Naive thymus-derived CD8-positive, alpha-beta T cell (primary cell): ENCODE measurements around the gene IL4I1. TPM values are rescaled to one million over a fixed set of nuclear protein-coding genes. Genes with fewer than 3 reads are reported as not detected.

Experiments
- ATAC-seq, 2 donors: fragments of 150-1000 bp; cut with Tn5 transposase in 1 of 2; sonication (Bioruptor Pico), chemical (Tn5 transposase) in 1 of 2; 1 replicate in 1 of 2; 2 replicates in 1 of 2; pipeline ENCODE4 v1.10.0; 2021; ENCODE audit warnings: mild to moderate bottlenecking in 2 of 2, moderate library complexity in 2 of 2
- POLR2A ChIA-PET: fragments of 350-600 bp; sonication (Branson Sonifier 250); formaldehyde crosslinking; loops from one replicate; lab custom pipeline; 2021; ENCODE audit warnings: antibody characterized with exemption; lab: Charles Lee
- DNase-seq, 10 donors: peaks; one replicate each; pipeline versions ENCODE4 v3.0.0 to v3.0.0-alpha.2; 2020 to 2022
- H3K27ac Mint-ChIP-seq, 10 donors: one replicate each; pipeline ENCODE4 v1.8.0; 2020 to 2022; ENCODE audit warnings: mild to moderate bottlenecking in 10 of 10, mixed read lengths in 10 of 10, moderate library complexity in 4 of 10, inconsistent platforms in 1 of 10
- H3K27me3 Mint-ChIP-seq, 5 donors: one replicate each; pipeline ENCODE4 v1.8.0; 2021 to 2022; ENCODE audit warnings: mixed read lengths in 5 of 5
- H3K36me3 Mint-ChIP-seq, 3 donors: one replicate each; pipeline ENCODE4 v1.8.0; 2020 to 2022; ENCODE audit warnings: mixed read lengths in 3 of 3, mild to moderate bottlenecking in 2 of 3, inconsistent platforms in 1 of 3
- H3K4me1 Mint-ChIP-seq, 4 donors: one replicate each; pipeline ENCODE4 v1.8.0; 2021 to 2022; ENCODE audit warnings: mixed read lengths in 4 of 4
- H3K4me3 Mint-ChIP-seq, 10 donors: one replicate each; pipeline ENCODE4 v1.8.0; 2020 to 2022; ENCODE audit warnings: mild to moderate bottlenecking in 10 of 10, mixed read lengths in 10 of 10, moderate library complexity in 6 of 10, inconsistent platforms in 1 of 10
- H3K9me3 Mint-ChIP-seq, 9 donors: one replicate each; pipeline ENCODE4 v1.8.0; 2020 to 2022; ENCODE audit warnings: mixed read lengths in 9 of 9, mild to moderate bottlenecking in 3 of 9, inconsistent platforms in 1 of 9, moderate library complexity in 1 of 9
- polyA plus RNA-seq, 3 donors: library from polyadenylated mRNA; unstranded; fragments of 300-500 nt; fragmentation: Illumina TruSeq; gene quantifications; one replicate each; pipeline ENCODE4 v1.2.3, GENCODE V29; 2021
- total RNA-seq, 8 experiments: library from RNA in 2 of 8; stranded (reverse) in 2 of 8; gene quantifications; one replicate each; pipeline ENCODE4 v1.2.3 and lab custom pipeline; 2021 to 2026

Gene IL4I1
- total and polyA plus RNA-seq, 5 experiments from 2014 or later: 0.24 to 1.1 (median 0.26) TPM

DNA sequence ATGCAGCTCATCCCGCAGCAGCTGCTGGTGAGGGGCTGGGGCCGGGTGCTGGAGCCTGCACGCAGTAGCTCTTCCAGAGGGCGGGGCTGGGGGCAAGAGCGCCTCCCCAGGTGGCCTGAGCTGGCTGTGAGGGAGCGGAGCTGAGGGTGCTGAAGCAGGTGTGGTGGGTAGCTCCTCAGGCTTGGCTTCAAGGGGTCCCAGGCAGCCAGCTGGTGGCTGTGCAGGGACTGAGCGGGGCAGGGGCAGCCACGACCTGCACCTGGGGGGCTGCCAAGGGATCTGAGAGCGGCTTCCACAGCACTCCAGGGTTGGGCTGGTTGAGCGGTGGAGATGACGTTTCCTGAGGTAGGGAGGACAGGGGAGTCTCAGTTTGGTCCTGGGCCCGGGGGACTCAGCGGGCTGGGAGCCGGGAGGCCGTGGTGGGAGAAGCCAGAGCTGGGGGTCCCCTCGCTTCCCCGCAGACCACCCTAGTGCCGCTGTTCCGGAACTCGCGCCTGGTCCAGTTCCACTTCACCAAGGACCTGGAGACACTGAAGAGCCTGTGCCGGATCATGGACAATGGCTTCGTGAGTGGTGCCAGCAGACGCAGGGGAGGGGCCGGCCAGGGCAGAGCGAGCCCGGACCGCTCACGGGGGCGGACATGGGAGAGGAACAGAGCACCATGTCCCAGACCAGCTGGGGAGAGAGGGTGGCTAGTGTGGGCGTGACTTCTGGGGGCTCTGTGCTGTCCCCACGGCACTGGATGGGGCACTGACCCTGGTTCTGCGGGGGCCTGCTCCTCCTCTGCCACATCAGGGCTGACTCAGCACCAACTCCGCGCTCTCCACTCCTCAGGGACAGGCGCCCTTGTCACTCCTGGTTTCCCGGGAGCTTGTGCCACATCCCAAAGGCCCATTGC lies 38.4 kb downstream of the IL4I1 start:
- Mint-ChIP-seq H3K27me3 (no peaks in the 10 kb centered on the region), H3K9me3 (no peaks in the 10 kb centered on the region), H3K4me3 (no peak overlapping the region)

DNA sequence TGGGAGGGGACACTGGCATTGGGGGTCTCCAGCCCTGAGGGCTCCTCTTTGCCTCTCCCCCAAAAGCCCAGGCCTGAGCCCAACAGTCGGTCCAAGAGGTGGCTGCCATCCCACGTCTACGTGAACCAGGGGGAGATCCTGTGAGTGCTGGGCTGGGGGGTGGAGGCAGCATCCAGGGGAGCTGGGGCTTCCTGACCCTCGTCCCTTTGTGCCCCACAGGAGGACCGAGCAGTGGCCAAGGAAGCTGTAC lies 38.9 kb downstream of the IL4I1 start:
- Mint-ChIP-seq H3K27ac (no peak overlapping the region), H3K9me3 (no peaks in the 10 kb centered on the region), H3K36me3 (peaks cover 0 to 34% (median 2%) of the 10 kb centered on the region in 3 donors), H3K4me3 (no peak overlapping the region), H3K4me1 (peaks cover 2 to 13% (median 6%) of the 10 kb centered on the region in 4 donors), H3K27me3 (no peaks in the 10 kb centered on the region)
- ATAC-seq (no peak), DNase-seq (no peak)
- POLR2A ChIA-PET: interaction anchor here (0.6 to 1.5 kb wide), 3 partner anchors 12 to 80 kb away, joined by 3 to 7 read pairs (median 3); no protein-coding TSS in a partner anchor

More for the DNA sequence above, 38.4 kb downstream of the IL4I1 start:
- no peak for DNase-seq
- H3K36me3 Mint-ChIP-seq: peaks cover 0 to 40% (median 2%) of the 10 kb centered on the region in 3 donors
- POLR2A ChIA-PET: interaction anchor here (0.6 to 1.5 kb wide), 5 partner anchors 11 to 79 kb away, joined by 3 to 7 read pairs (median 3); partner anchors contain the start of gene AKT1S1
- ATAC-seq: no peak
- H3K27ac Mint-ChIP-seq: peak overlapping the region in 2 of 10 donors; percentile 37 to 80
- peaks cover 4 to 13% (median 6%) of the 10 kb centered on the region in 4 donors for H3K4me1 Mint-ChIP-seq

DNA sequence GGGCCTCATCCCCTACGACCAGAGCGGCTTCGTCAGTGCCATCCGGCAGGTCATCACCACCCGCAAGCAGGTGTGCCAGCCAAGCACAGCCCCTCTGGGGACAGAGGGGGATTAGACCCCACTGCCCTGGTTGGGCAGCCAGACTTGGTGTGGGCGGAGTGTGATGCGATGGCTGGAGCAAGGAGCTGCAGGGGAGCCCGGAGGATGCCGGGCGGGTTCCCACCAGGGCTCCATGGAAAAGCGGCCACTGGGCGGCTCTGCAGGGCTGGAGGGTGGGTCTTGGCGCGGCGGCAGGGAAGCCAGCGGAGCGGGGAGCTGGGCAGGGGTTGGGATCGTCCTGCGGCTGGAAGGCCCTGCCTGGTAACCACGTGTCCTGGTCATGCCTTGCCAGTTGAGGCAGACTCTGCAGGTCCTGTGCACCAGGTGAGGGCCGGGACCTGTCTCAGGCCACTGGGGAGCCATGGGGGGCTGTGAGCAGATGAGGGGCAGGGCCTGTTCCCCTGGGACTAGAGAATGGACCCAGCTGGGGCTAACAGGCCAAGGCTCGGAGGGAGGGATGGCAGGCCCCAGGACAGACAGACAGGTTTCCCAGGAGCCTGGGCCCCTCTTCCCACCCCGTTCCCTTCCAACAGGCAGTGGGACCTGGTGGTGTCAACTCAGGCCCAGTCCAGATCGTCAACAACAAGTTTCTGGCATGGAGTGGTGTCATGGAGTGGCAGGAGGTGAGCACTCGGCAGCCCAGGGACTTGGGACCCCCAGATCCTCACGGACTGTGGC lies 39.4 kb downstream of the IL4I1 start:
- ATAC-seq (no peak), DNase-seq (no peak)
- peaks cover 7 to 18% (median 11%) of the 10 kb centered on the region in 4 donors for H3K4me1 Mint-ChIP-seq
- POLR2A ChIA-PET: interaction anchor here (0.6 to 1.5 kb wide), 3 partner anchors 12 to 80 kb away, joined by 3 to 7 read pairs (median 3); no protein-coding TSS in a partner anchor
- no peak overlapping the region for H3K27ac Mint-ChIP-seq
- no peaks in the 10 kb centered on the region for H3K27me3 Mint-ChIP-seq
- peaks cover 0 to 32% (median 2%) of the 10 kb centered on the region in 3 donors for H3K36me3 Mint-ChIP-seq
- peak overlapping the region in 1 of 10 donors; percentile 30 for H3K4me3 Mint-ChIP-seq
- H3K9me3 Mint-ChIP-seq: no peaks in the 10 kb centered on the region

GRCh38 chr19:49856574-49857021 lies 40.1 kb downstream of the IL4I1 start:
- peak overlapping the region in 1 of 10 donors; percentile 30 for H3K4me3 Mint-ChIP-seq
- peaks cover 0 to 32% (median 2%) of the 10 kb centered on the region in 3 donors for H3K36me3 Mint-ChIP-seq
- POLR2A ChIA-PET: interaction anchor here (0.8 to 9.1 kb wide), 2 partner anchors 10 to 21 kb away, joined by 3 to 137 read pairs; partner anchors contain the start of genes AKT1S1, PNKP and TBC1D17
- H3K9me3 Mint-ChIP-seq: no peaks in the 10 kb centered on the region
- DNase-seq: no peak
- ATAC-seq: no peak
- no peak overlapping the region for H3K27ac Mint-ChIP-seq
- H3K4me1 Mint-ChIP-seq: peaks cover 9 to 23% (median 16%) of the 10 kb centered on the region in 4 donors
- H3K27me3 Mint-ChIP-seq: no peaks in the 10 kb centered on the region

GRCh38 chr19:49855676-49856573 lies 40.8 kb downstream of the IL4I1 start:
- peaks cover 9 to 23% (median 16%) of the 10 kb centered on the region in 4 donors for H3K4me1 Mint-ChIP-seq
- no peaks in the 10 kb centered on the region for H3K9me3 Mint-ChIP-seq
- ATAC-seq: no peak
- H3K27ac Mint-ChIP-seq: peak overlapping the region in 6 of 10 donors; percentile 14 to 80 (median 48)
- peak overlapping the region in 1 of 10 donors; percentile 1 for H3K4me3 Mint-ChIP-seq
- POLR2A ChIA-PET: interaction anchor here (0.8 to 9.1 kb wide), 2 partner anchors 10 to 22 kb away, joined by 3 to 137 read pairs; partner anchors contain the start of genes AKT1S1, PNKP and TBC1D17
- no peaks in the 10 kb centered on the region for H3K27me3 Mint-ChIP-seq
- peaks cover 0 to 27% (median 2%) of the 10 kb centered on the region in 3 donors for H3K36me3 Mint-ChIP-seq
- DNase-seq: no peak

- Mint-ChIP-seq H3K4me1 (peaks cover 11 to 25% (median 17%) of the 10 kb centered on the region in 4 donors), H3K9me3 (no peaks in the 10 kb centered on the region), H3K4me3 (peak overlapping the region in 2 of 10 donors; percentile 1 to 27), H3K27ac (peak overlapping the region in 5 of 10 donors; percentile 16 to 80 (median 57)), H3K27me3 (no peaks in the 10 kb centered on the region), H3K36me3 (peaks cover 0 to 23% (median 2%) of the 10 kb centered on the region in 3 donors)
- ATAC-seq (no peak), DNase-seq (no peak)
- POLR2A ChIA-PET: interaction anchor here (9.1 kb wide), 1 partner anchor 11 kb away, joined by 137 read pairs; the partner anchor contains the start of gene PNKP
Observed at GRCh38 chr19:49855277-49855675, 41.4 kb downstream of the IL4I1 start.

GRCh38 chr19:49854378-49855263 lies 42.1 kb downstream of the IL4I1 start:
- Mint-ChIP-seq H3K4me1 (peaks cover 16 to 32% (median 23%) of the 10 kb centered on the region in 4 donors), H3K27me3 (no peaks in the 10 kb centered on the region), H3K27ac (no peak overlapping the region), H3K4me3 (no peak overlapping the region), H3K36me3 (peaks cover 0 to 19% (median 0%) of the 10 kb centered on the region in 3 donors), H3K9me3 (peaks cover 0 to 3% (median 0%) of the 10 kb centered on the region in 9 donors)
- ATAC-seq (no peak), DNase-seq (no peak)
- POLR2A ChIA-PET: interaction anchor here (9.1 kb wide), 1 partner anchor 12 kb away, joined by 137 read pairs; the partner anchor contains the start of gene PNKP

DNA sequence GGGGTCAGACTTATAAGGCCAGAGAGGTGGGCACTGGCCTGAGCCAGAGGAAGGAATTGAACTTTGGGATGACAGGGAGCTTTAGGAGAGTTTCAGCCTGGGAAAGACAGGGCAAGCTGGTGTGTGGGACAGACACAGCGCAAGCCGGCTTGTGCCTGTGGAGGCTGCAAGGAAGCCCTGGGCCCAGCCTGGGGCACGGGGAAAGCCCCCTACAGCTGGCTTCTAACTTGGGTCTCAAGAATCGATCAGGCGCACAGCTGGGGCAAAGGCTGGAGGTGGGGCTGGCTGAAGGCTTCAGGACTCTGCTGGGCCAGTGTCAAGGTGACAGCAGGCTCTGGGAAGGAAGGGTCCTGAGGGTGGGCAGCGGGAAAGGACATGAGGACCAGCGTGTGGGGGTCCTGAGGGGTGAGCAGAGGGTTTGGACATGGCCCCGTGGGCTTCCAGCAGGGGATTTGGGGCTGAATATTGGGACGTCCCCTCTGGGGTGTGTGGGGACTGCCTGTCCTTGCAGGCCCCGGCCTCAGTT lies 42.8 kb downstream of the IL4I1 start:
- POLR2A ChIA-PET: interaction anchor here (0.6 to 9.1 kb wide), 2 partner anchors 12 to 318 kb away, joined by 3 to 137 read pairs; partner anchors contain the start of gene PNKP
- DNase-seq (no peak), ATAC-seq (no peak)
- H3K9me3 Mint-ChIP-seq: peaks cover 0 to 4% (median 0%) of the 10 kb centered on the region in 9 donors
- no peaks in the 10 kb centered on the region for H3K27me3 Mint-ChIP-seq
- H3K4me1 Mint-ChIP-seq: peaks cover 19 to 34% (median 25%) of the 10 kb centered on the region in 4 donors
- peaks cover 0 to 18% (median 3%) of the 10 kb centered on the region in 3 donors for H3K36me3 Mint-ChIP-seq
- peak overlapping the region in 7 of 10 donors; percentile 41 to 82 (median 58) for H3K4me3 Mint-ChIP-seq
- H3K27ac Mint-ChIP-seq: peak overlapping the region in 5 of 10 donors; percentile 34 to 79 (median 66)

DNA sequence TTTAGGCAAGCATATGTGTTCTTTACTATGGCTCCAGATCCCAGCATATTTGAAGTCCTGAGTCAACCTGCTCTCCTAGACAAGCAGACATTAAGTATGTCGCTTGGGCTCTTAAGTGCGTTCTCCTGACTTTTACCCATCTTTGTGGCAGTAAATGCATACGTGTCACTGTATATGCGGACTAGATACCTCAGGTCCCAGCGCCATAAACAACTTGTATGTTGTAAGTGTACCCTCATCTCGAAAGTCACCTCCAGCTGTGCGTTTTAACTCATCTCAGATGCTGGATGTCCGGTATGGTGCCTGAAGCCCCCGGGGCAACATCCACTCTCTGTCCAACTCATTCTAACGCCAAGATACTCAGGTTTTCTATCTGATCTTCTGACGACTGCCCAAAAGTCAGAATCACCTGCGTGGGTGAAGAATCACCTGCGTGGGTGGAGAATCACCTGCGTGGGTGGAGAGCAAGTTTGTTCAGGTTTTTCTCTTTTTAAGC lies 44.0 kb downstream of the IL4I1 start:
- Mint-ChIP-seq H3K27me3 (no peaks in the 10 kb centered on the region), H3K4me1 (peaks cover 19 to 43% (median 31%) of the 10 kb centered on the region in 4 donors), H3K36me3 (peaks cover 0 to 11% (median 3%) of the 10 kb centered on the region in 3 donors), H3K4me3 (peak overlapping the region; percentile 78 to 94 (median 89)), H3K9me3 (peaks cover 0 to 5% (median 0%) of the 10 kb centered on the region in 9 donors), H3K27ac (peak overlapping the region; percentile 25 to 94 (median 90))
- DNase-seq (no peak), ATAC-seq (no peak)
- POLR2A ChIA-PET: interaction anchor here (3.7 to 9.1 kb wide), 2 partner anchors 13 to 23 kb away, joined by 53 to 137 read pairs; partner anchors contain the start of genes AKT1S1, PNKP and TBC1D17
